MCF 10A (cell line): ENCODE results near the gene COL25A1. TPM values are rescaled to one million over a fixed set of nuclear protein-coding genes. Genes with fewer than 3 reads are reported as not detected.

Experiments used
- BruUV-seq: library from RNA; stranded (reverse); fragments of 400-500 nt; replicated peaks from 2 replicates; lab custom pipeline; 2021; lab: Mats Ljungman, UMichigan
- CTCF ChIA-PET: fragments of 300-600 bp; sonication (Branson Sonifier 250); formaldehyde crosslinking; extraction: SDS; loops from one replicate; lab custom pipeline; 2021; ENCODE audit warnings: antibody characterized with exemption, inconsistent platforms; lab: Yijun Ruan, JAX
- POLR2A ChIA-PET: fragments of 300-600, 350-650 bp; sonication (Branson Sonifier 250); formaldehyde crosslinking; extraction: SDS; loops from one replicate; lab custom pipeline; 2020; ENCODE audit warnings: antibody characterized with exemption, inconsistent platforms; lab: Yijun Ruan, JAX
- DNase-seq: peaks from one replicate; pipeline ENCODE4 v3.0.0-alpha.2; 2018; ENCODE audit not compliant: unreplicated experiment
- H3K27ac Mint-ChIP-seq: one replicate; pipeline ENCODE4 v1.8.0; 2022; ENCODE audit warnings: mild to moderate bottlenecking, low read depth, mixed read lengths; ENCODE audit not compliant: unreplicated experiment
- H3K27me3 Mint-ChIP-seq: one replicate; pipeline ENCODE4 v1.8.0; 2022; ENCODE audit warnings: mixed read lengths; ENCODE audit not compliant: insufficient read depth, unreplicated experiment
- H3K36me3 Mint-ChIP-seq: one replicate; pipeline ENCODE4 v1.8.0; 2022; ENCODE audit warnings: mild to moderate bottlenecking, moderate library complexity, mixed read lengths; ENCODE audit not compliant: insufficient read depth, unreplicated experiment
- H3K4me1 Mint-ChIP-seq: one replicate; pipeline ENCODE4 v1.8.0; 2022; ENCODE audit warnings: mixed read lengths; ENCODE audit not compliant: insufficient read depth, unreplicated experiment
- H3K4me3 Mint-ChIP-seq: one replicate; pipeline ENCODE4 v1.8.0; 2022; ENCODE audit warnings: mild to moderate bottlenecking, moderate library complexity, mixed read lengths; ENCODE audit not compliant: unreplicated experiment
- H3K9me3 Mint-ChIP-seq: one replicate; pipeline ENCODE4 v1.8.0; 2022; ENCODE audit warnings: mixed read lengths; ENCODE audit not compliant: unreplicated experiment
- CTCF ChIP-seq: fragments of 200-600 bp; IDR thresholded peaks from one replicate; pipeline ENCODE4 v1.8.0; 2022; ENCODE audit warnings: antibody characterized with exemption, mild to moderate bottlenecking; ENCODE audit not compliant: unreplicated experiment
- intact Hi-C: fragments of 100-400 bp; cut with micrococcal nuclease; formaldehyde crosslinking; loops from 2 replicates; pipeline ENCODE4 v1.14.1; 2022
- total RNA-seq: library from RNA; stranded (reverse); gene quantifications from 2 replicates; pipeline ENCODE4 v1.2.3, GENCODE V29; 2022

COL25A1 gene
- total RNA-seq, 1 experiment from 2014 or later, result not detected

DNA sequence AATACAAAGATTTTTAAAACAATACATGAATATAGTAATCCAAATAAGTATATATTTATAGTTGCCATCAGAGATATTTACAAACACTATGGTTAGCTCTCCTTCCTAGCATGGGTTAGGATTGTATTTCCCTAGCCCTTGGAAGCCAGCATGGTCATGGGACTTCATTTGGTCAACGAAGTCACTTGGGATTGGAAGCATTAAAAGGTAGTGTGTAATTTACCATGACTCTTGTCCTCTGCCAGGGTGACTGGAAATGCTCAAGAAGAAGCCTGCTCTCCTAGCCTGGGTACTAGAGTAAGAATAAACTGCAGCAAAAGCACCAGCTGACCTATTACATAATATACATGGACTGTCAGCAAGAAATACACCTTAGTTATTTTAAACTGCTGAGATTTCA, 102.9 kb downstream of the COL25A1 start:
- Mint-ChIP-seq H3K4me1 (no peaks in the 10 kb centered on the region), H3K27me3 (no peaks in the 10 kb centered on the region), H3K9me3 (no peaks in the 10 kb centered on the region), H3K27ac (no peak overlapping the region), H3K36me3 (no peaks in the 10 kb centered on the region), H3K4me3 (no peak overlapping the region)
- TF ChIP-seq CTCF, result no peak
- POLR2A ChIA-PET, result interaction anchor here (0.7 kb wide), 1 partner anchor 821 kb away, joined by 4 read pairs; no protein-coding TSS in a partner anchor
- CTCF ChIA-PET, result no interaction called here
- intact Hi-C loops, result no loop called here
- no TSS peak for BruUV-seq
- no peak for DNase-seq

DNA sequence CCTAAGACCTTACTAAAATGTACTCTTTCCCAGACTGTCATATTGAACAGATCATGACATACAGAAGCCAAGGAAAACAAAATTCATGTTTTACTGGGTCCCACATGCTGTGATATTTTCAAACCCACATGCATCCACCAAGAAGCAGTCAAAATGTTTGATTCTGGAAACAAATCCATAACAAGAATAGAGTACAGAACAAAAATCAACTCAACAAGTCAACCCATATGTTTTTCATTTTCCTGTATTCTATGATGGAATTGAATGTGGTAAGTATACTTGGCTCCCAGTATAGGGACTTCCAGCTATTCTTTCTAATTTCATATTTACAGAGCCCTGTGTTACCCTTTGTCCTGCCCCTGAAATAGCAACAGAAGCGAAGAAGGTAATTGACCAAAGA, 106.8 kb downstream of the COL25A1 start:
- Mint-ChIP-seq H3K4me1 (no peaks in the 10 kb centered on the region), H3K4me3 (no peak overlapping the region), H3K27me3 (no peaks in the 10 kb centered on the region), H3K27ac (no peak overlapping the region), H3K36me3 (no peaks in the 10 kb centered on the region), H3K9me3 (no peaks in the 10 kb centered on the region)
- DNase-seq, result no peak
- no peak for TF ChIP-seq CTCF
- intact Hi-C loops, result no loop called here
- ChIA-PET CTCF (no interaction called here), POLR2A (no interaction called here)
- BruUV-seq, result no TSS peak

DNA sequence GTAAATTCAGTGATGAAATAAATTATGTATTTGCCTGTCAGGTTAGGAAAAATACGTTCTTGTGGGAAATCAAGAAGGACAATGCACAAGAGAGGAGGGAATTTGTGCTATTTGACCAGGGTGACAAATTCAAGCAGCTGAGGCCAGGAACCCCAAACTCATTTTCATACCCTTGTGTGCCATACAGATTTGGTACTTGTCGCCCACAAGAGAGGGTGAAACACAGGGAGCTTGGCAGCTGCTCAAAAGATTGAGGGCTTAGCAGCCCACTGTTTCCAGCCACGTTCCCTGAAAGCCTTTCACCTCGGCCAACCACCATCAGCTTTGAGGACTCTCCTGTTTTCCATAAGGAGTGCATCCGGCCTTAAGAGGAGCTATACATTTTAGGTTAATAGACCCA, 111.2 kb downstream of the COL25A1 start:
- no peaks in the 10 kb centered on the region for H3K27me3 Mint-ChIP-seq
- no peak for TF ChIP-seq CTCF

DNA sequence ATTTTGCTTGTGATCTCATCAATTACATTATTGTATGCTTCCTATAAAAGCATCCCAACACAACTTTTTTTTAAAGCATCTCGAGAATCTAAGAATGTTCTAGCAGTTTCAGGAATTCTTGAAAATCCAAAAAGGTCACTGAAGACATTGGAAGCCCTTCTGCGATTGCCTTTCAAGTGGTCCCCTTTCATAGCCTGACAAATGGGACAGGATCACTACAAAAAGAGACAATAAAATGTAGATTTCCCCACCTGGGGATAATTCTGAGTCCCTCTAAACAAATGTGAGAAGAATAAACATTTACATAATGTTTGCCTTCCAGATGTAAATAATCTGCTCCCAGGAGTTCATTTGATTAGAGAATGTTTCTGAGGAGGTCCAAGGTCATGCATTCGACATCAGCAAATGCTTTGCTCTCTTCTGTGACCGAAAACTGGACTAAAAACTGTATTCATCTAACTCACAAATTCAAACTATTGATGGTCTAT, 116.0 kb downstream of the COL25A1 start:
- H3K36me3 Mint-ChIP-seq, result no peaks in the 10 kb centered on the region
- H3K4me3 Mint-ChIP-seq, result no peak overlapping the region
- intact Hi-C loops, result no loop called here
- H3K27me3 Mint-ChIP-seq, result no peaks in the 10 kb centered on the region
- peaks cover 10% of the 10 kb centered on the region for H3K9me3 Mint-ChIP-seq
- BruUV-seq, result no TSS peak
- H3K4me1 Mint-ChIP-seq, result no peaks in the 10 kb centered on the region
- no peak for TF ChIP-seq CTCF
- DNase-seq, result no peak
- CTCF ChIA-PET, result no interaction called here
- H3K27ac Mint-ChIP-seq, result no peak overlapping the region
- POLR2A ChIA-PET, result no interaction called here

More for the DNA sequence above, 111.2 kb downstream of the COL25A1 start:
- H3K9me3 Mint-ChIP-seq, result peaks cover 1% of the 10 kb centered on the region
- no peaks in the 10 kb centered on the region for H3K4me1 Mint-ChIP-seq
- intact Hi-C loops, result no loop called here
- no TSS peak for BruUV-seq
- no peak for DNase-seq
- ChIA-PET POLR2A (no interaction called here), CTCF (no interaction called here)
- no peaks in the 10 kb centered on the region for H3K36me3 Mint-ChIP-seq
- no peak overlapping the region for H3K27ac Mint-ChIP-seq
- no peak overlapping the region for H3K4me3 Mint-ChIP-seq
